ENCODE results near the gene EMX1. TPM values are rescaled to one million over a fixed set of nuclear protein-coding genes. Genes with fewer than 3 reads are reported as not detected.

Gene EMX1
- total RNA-seq, 1 donor: under 0.01 TPM

GRCh38 chr2:72942293-72942692 is 25.0 kb downstream of the EMX1 start:
- no peak for DNase-seq (ENCODE audit: low read depth in 2 of 3, low spot score in 2 of 3)

- no peak for DNase-seq (ENCODE audit: low read depth in 2 of 3, low spot score in 2 of 3)
These were observed 25.6 kb downstream of the EMX1 start for GRCh38 chr2:72942881-72943418.

GRCh38 chr2:72943540-72944395 is 26.4 kb downstream of the EMX1 start:
- no peak for DNase-seq (ENCODE audit: low read depth in 2 of 3, low spot score in 2 of 3)

- no peak for DNase-seq (ENCODE audit: low read depth in 2 of 3, low spot score in 2 of 3)
These were observed 27.6 kb downstream of the EMX1 start for GRCh38 chr2:72944804-72945449.

- no peak for DNase-seq (ENCODE audit: low read depth in 2 of 3, low spot score in 2 of 3)
These were observed 28.2 kb downstream of the EMX1 start for GRCh38 chr2:72945450-72946019.

GRCh38 chr2:72946466-72946865 is 29.1 kb downstream of the EMX1 start:
- DNase-seq (ENCODE audit: low read depth in 2 of 3, low spot score in 2 of 3): no peak

- DNase-seq (ENCODE audit: low read depth in 2 of 3, low spot score in 2 of 3): no peak
These were observed 30.9 kb downstream of the EMX1 start for GRCh38 chr2:72947952-72948830.

- DNase-seq (ENCODE audit: low read depth in 2 of 3, low spot score in 2 of 3): no peak
These were observed 31.7 kb downstream of the EMX1 start for GRCh38 chr2:72949045-72949444.

GRCh38 chr2:72949642-72950041 is 32.3 kb downstream of the EMX1 start:
- DNase-seq (ENCODE audit: low read depth in 2 of 3, low spot score in 2 of 3): no peak

GRCh38 chr2:72950558-72951255 is 33.4 kb downstream of the EMX1 start:
- DNase-seq (ENCODE audit: low read depth in 2 of 3, low spot score in 2 of 3): no peak

- no peak for DNase-seq (ENCODE audit: low read depth in 2 of 3, low spot score in 2 of 3)
These were observed 34.2 kb downstream of the EMX1 start for GRCh38 chr2:72951303-72952095.

GRCh38 chr2:72952110-72952823 is 34.9 kb downstream of the EMX1 start:
- DNase-seq (ENCODE audit: low read depth in 2 of 3, low spot score in 2 of 3): no peak

- DNase-seq (ENCODE audit: low read depth in 2 of 3, low spot score in 2 of 3): no peak
These were observed 35.6 kb downstream of the EMX1 start for GRCh38 chr2:72952961-72953360.

- no peak for DNase-seq (ENCODE audit: low read depth in 2 of 3, low spot score in 2 of 3)
These were observed 36.2 kb downstream of the EMX1 start for GRCh38 chr2:72953528-72953927.

- DNase-seq (ENCODE audit: low read depth in 2 of 3, low spot score in 2 of 3): no peak
These were observed 36.7 kb downstream of the EMX1 start for GRCh38 chr2:72953976-72954375.

GRCh38 chr2:72954376-72955227 is 37.3 kb downstream of the EMX1 start:
- DNase-seq (ENCODE audit: low read depth in 2 of 3, low spot score in 2 of 3): no peak

GRCh38 chr2:72955228-72956049 is 38.1 kb downstream of the EMX1 start:
- DNase-seq (ENCODE audit: low read depth in 2 of 3, low spot score in 2 of 3): no peak

All from hematopoietic multipotent progenitor cell (in vitro differentiated cells).